Erythroblast (primary cell): ENCODE results near the gene SELENON.

Experiments
- DNase-seq, 2 experiments: peaks; one replicate each; lab custom pipeline; 2025; lab: John Stamatoyannopoulos, UW
- GATA1 ChIP-seq: IDR thresholded peaks from 2 replicates; pipeline ENCODE4 v1.6.1; 2011; ENCODE audit warnings: low read depth, mild to moderate bottlenecking, control low read depth, low read length, moderate library complexity
- POLR2A ChIP-seq: IDR thresholded peaks from 2 replicates; pipeline ENCODE4 v1.6.1; 2011; ENCODE audit warnings: mild to moderate bottlenecking, low read length

Gene SELENON

GRCh38 chr1:25799935-25800702, at the start of gene SELENON:
Gene SELENON, plus strand, starts transcription at chr1:25800193. Its CDS starts 38 bp downstream, at chr1:25800231.
- peak in 1 of 2 experiments; percentile 51 for DNase-seq
- TF ChIP-seq GATA1, result no peak
- TF ChIP-seq POLR2A, result no peak

- TF ChIP-seq POLR2A (no peak), GATA1 (no peak)
- no peak for DNase-seq
Observed at GRCh38 chr1:25750923-25751605, 48.9 kb upstream of the SELENON start.

- no peak for DNase-seq
- TF ChIP-seq GATA1 (no peak), POLR2A (no peak)
Observed at GRCh38 chr1:25754470-25755181, 45.4 kb upstream of the SELENON start.

GRCh38 chr1:25755475-25756125, 44.4 kb upstream of the SELENON start:
- DNase-seq, result no peak
- TF ChIP-seq POLR2A, result no peak
- TF ChIP-seq GATA1, result no peak

GRCh38 chr1:25756215-25756614, 43.8 kb upstream of the SELENON start:
- DNase-seq, result no peak
- TF ChIP-seq POLR2A, result no peak
- TF ChIP-seq GATA1, result no peak

GRCh38 chr1:25757151-25757845, 42.7 kb upstream of the SELENON start:
- TF ChIP-seq POLR2A (no peak), GATA1 (no peak)
- DNase-seq, result no peak

GRCh38 chr1:25757846-25758185, 42.2 kb upstream of the SELENON start:
- TF ChIP-seq POLR2A (no peak), GATA1 (no peak)
- DNase-seq, result no peak

- DNase-seq, result no peak
- TF ChIP-seq GATA1, result no peak
- TF ChIP-seq POLR2A, result no peak
Observed at GRCh38 chr1:25758466-25759070, 41.4 kb upstream of the SELENON start.

- no peak for DNase-seq
- TF ChIP-seq POLR2A (no peak), GATA1 (no peak)
Observed at GRCh38 chr1:25760122-25760719, 39.8 kb upstream of the SELENON start.

- TF ChIP-seq GATA1 (no peak), POLR2A (no peak)
- peak; percentile 46 to 83 for DNase-seq
Observed at GRCh38 chr1:25760871-25761270, 39.1 kb upstream of the SELENON start.

- no peak for DNase-seq
- TF ChIP-seq POLR2A (no peak), GATA1 (no peak)
Observed at GRCh38 chr1:25763493-25763892, 36.5 kb upstream of the SELENON start.
